ENCODE results near the gene CDADC1.
"Not testable (repeated sequence)": the region's sequence is repeated elsewhere in the genome, so short reads cannot be mapped to it uniquely, and the experiment has no call there.

Gene CDADC1

DNA sequence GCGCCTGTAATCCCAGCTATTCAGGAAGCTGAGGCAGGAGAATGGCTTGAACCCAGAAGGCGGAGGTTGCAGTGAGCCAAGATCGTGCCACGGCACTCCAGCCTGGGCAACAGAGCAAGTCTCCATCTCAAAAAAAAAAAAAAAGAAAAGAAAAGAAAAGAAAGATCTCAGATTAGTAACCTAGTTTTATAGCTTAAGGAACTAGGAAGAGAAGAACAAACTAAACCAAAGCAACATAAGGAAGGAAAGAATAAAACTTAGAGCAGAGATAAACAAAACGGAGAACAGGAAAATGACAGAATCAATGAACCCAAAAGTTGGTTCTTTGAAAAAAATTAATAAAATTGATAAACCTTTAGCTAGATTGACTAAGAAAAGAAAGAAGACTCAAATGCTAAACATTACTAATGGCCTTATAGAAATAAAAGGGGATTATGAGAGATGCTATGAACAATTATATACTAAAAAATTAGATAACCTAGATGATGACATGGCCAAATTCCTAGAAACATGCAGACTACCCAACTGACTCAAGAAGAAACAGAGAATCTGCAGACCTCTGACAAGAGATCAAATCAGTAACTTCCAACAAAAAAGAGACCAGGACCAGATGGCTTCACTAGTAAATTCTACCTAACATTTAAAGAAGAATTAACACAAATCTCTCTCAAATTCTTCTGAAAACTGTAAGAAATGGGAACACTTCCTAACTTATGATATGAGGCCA lies 68.2 kb downstream of the CDADC1 start:
- DNase-seq (ENCODE audit: low read depth) = no peak

DNA sequence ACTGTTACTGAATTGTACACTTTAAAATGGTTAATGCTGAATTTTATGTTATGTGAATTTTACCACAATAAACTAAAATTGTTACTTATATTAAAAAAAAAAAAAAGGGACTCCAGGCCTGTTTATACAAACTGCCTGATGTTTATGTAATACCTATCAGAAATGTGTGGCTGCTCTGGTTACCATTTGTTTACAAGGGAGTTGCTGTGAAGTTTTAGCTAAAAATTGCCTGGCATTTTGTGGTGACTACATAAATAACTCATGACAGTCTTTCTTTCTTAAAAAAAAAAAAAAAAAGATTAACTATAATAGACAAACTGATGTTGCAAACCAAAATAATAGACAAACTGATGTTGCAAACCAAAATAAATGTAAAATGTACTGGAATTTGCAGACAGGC lies 71.8 kb downstream of the CDADC1 start:
- DNase-seq (ENCODE audit: low read depth) = no peak

DNA sequence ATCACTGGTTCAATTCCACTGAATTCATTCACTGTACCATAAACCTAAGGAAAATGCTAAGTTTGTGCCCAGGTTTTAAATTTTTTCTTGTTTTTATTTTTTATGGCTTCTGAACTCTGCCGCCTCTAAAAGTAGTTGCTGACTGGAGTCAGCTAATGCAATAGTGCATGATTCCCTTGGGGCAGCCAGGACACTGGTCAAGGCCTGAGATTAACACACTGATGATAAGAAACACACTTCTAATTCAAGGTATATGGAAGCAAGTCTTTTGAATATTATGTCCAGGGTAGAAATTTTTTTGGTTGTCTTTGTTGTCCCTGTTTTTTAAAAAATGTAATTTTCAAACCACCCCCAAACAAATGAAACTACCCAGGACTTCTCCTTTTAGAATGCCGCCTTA lies 72.2 kb downstream of the CDADC1 start:
- DNase-seq (ENCODE audit: low read depth) = no peak

DNA sequence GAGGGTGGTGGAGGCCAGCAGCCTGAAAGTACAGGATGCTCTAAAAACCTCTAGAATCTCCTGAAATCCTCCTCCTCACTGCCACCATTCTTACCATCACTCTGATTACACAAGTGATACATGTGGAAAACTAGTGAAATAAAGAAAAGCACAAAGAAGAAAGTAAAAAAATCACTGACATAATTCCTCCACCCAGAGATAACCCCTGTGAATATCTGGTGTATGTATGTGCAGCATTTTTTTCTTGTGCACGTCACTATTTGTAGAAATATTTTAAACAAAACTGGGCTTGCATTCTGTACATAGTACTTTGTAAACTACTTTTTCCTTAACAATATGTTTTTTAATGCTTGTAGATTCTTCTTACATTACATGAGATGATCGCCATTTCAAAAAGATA lies 73.2 kb downstream of the CDADC1 start:
- no peak for DNase-seq (ENCODE audit: low read depth)

DNA sequence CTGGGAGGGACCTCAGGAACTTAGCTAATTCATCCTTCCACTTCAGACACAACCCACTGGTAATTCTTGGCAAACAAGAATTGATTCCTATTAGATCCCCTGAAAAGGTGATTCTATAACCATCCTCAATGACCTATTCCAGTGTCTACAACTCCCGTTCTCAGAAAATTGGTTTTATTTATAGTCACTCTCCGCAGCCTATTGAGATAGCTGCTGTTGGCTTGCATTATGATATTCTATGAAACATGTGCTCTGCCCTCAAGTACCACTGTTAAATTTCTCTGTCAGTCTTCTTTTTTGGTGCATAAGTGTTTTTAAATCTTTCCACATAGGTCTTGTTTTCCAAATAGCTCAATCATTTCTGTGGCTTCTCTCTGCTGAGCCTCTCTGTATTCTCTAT lies 75.0 kb downstream of the CDADC1 start:
- no peak for DNase-seq (ENCODE audit: low read depth)

DNA sequence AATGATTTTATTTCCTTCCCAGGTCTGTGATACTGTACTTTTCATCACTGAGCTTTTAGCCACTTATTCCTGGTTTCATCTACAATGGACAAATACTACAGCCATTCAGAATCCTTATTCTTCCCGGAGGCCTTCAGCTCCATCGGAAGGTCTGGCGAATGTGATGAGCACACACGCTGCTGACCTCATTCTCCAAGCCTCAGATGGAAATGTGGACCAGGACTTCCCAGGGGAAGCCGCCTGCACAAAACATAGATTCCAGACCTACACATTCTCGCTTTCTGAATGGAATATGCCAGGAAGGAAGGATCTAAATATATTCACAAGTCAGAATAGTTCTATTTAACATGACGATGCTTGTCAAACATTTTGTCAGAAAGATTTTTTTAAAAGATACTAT lies 75.6 kb downstream of the CDADC1 start:
- no peak for DNase-seq (ENCODE audit: low read depth)

DNA sequence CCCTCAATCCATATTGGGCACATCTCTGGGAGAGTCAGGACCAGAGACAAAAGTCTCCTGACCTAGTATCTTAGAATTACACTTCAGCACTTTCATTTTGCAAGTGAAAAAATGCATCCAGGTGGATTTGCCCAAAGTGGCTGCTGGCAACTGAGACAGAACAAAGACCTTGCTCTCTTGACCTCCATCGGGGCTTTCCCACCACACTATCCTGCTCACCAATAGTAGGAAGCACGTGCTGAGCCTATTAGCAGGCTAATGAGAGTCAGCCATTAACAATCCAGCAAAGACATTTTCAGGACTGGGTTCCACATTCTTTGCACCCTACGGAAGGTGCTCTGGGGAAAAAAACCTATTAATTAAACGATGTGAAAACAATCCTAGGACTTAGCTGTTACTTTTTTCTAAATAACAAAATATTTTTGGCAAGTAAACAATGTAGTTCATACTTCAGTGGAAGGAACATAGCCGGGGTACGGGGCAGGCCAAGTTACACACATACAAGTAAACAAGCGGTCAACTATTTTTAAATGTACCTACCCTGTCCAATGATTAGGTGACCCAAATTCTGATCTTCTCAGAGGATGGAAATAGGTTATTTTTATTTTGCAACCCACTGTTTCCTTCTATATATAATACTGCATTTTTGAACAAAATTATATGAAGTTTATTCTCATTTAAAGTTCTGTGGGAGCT lies 78.6 kb downstream of the CDADC1 start:
- no peak for DNase-seq (ENCODE audit: low read depth)

DNA sequence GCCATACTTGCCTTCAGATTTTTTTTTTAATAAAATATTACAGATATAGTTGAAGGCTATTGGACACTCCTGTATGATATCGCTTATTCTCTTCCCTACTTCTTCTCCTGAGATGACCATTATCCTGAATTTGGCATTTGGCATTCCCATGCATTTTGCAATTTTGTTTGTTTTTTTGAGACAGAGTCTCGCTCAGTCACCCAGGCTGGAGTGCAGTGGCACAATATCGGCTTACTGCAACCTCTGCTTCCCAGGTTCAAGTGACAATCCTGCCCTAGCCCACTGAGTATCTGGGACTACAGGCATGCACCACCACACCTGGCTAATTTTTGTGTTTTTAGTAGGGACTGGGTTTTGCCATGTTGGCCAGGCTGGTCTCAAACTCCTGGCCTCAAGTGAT lies 79.4 kb downstream of the CDADC1 start:
- DNase-seq (ENCODE audit: low read depth) = not testable (repeated sequence)

DNA sequence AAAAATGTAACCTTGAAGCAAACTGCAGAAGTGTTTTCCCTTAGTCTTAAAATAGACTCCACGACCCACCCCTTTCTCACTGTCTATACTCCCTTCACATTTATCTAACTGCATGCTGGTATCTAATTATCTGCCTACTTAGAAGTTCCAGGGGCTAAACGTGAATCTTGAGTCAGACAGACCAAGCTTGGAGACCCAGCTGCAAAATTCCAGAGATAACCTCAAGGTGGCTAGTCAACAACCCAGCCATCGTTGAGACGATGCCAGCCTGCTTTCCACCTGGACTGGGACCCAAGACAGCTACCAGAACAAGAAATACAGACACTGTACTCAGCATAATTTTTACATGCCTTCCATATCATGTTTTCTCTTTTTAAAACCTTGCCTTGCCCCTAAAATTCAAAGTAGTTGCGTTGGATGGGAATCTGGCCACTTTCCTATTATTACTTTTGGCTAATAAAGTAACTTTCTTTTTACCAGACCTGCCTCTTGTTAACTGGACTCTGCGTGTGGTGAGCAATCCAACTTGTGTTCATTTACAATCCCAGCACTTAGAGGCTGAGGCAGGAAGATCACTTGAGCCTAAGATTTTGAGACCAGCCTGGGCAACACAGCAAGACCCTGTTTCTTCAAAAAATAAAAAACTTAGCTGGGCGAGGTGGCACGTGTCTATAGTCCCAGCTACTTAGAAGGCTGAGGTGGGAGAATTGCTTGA lies 82.3 kb downstream of the CDADC1 start:
- DNase-seq (ENCODE audit: low read depth) = no peak

DNA sequence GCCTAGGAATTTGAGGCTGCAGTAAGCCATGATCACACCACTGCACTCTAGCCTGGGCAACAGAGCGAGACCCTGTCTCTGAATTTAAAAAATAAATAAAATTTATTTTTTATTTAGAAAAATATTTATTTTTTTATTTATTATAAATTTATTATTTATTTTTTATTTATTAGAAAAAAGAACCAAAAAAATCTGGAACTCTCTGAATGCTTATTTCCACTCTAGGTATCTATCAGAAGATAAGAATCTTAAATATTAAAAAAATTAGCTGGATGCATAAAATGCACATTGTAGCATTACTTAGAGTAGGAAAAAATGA lies 82.8 kb downstream of the CDADC1 start:
- DNase-seq (ENCODE audit: low read depth) = no peak

DNA sequence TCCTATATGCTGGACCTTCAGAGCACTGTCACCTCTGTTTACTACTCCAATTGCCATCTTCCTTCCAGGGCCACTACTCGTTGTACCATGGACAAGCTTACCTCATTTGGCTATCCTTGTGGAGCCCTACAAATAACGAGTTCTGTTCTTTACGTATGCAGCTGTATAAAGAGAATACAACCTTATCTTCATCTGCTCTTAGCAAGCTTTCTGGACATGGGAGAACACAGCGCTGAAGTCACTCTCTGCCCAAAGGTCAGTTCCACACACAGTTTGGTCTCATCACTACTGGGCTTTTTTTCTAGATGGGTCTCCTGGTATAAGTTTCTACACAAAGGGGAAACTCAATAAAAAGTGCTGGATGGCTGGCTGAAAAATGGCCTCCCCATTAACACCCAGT lies 88.9 kb downstream of the CDADC1 start:
- no peak for DNase-seq (ENCODE audit: low read depth)

DNA sequence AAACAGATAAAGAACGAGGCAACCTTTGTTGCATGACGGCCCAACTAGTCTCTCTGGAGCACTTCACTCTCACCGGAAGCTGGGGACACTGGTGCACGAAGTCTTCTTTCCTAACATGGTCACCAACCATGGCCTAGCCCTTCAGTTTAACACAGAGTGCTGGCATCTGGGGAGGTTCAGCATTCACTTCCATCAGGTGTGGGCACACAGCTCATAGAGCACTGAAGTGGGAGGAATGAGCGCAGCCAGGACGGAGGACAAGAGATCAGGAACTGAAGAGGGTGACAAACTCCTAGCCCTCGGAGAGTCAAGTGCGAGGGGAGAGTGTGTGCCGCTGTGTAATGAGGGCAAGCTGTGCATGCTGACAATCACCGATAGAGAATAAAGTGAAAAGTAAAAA lies 92.4 kb downstream of the CDADC1 start:
- DNase-seq (ENCODE audit: low read depth) = no peak

DNA sequence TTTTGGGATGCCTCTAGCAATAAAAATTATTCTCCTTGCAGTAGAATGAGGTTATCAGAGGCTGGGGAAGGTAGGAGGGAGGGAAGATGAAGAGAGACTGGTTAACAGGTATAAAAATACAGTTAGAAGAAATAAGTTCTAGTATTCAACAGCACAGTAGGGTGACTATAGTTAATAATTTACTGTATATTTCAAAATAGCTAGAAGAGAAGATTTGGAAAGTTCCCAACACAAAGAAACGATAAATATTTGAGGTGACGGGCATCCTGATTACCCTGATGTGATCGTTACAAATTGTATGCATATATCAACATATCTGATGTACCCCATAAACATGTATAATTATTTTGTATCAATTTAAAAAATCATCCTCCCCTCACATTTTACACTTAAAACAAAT lies 93.8 kb downstream of the CDADC1 start:
- DNase-seq (ENCODE audit: low read depth) = no peak

DNA sequence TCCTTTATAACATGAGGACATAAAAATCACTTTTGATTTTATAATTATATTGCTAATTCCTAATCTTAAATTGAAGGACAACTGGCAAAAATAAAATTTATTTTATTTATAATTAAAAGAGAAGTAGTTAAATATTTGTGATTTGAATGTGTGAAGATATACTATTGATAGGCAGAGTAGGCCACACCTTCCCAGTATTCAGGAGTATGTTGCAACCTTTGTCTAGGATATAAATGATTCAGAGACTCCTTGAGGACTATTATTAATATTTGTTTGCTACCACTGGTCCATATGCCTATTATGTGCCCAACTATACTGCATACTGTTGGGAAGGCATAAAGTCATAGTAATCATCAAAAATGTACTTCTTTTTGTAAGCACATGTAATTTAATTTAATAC lies 94.2 kb downstream of the CDADC1 start:
- no peak for DNase-seq (ENCODE audit: low read depth)

DNA sequence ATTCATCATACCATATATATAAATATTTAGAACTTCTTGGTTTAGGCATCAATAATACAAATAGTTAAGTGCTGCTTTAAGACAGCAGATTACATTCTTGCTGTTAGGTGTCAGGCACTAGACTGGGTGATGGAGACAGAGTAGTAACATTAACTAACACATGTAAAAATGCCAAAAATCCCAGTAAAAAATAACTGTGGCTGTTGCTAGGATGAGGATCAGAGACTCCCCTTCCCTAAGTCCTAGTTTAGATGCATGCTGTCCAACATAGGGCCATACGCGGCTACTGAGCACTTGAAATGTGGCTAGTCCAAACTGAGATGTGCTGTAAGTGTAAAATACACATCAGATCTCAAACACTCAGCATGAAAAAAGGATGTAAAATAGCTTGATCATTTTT lies 94.7 kb downstream of the CDADC1 start:
- DNase-seq (ENCODE audit: low read depth) = no peak

All from activated T-cell treated with anti-CD3 and anti-CD28 coated beads for 48 hours (primary cell).